ENCODE results near the gene PKHD1.

The PKHD1 gene

GRCh38 chr6:51976374-51976773, 111.0 kb downstream of the PKHD1 start:
- TF ChIP-seq CTCF (conservative IDR thresholded peaks at IDR 0.05; ENCODE audit: low read depth, low read length): no peak
- DNase-seq (ENCODE audit: low read depth): no peak
- H3K4me3 ChIP-seq (ENCODE audit: low read length): no peak overlapping the region

GRCh38 chr6:51972659-51973058, 114.8 kb downstream of the PKHD1 start:
- no peak for TF ChIP-seq CTCF (conservative IDR thresholded peaks at IDR 0.05; ENCODE audit: low read depth, low read length)
- no peak overlapping the region for H3K4me3 ChIP-seq (ENCODE audit: low read length)
- no peak for DNase-seq (ENCODE audit: low read depth)

GRCh38 chr6:51968265-51968664, 119.1 kb downstream of the PKHD1 start:
- H3K4me3 ChIP-seq (ENCODE audit: low read length): no peak overlapping the region
- no peak for TF ChIP-seq CTCF (conservative IDR thresholded peaks at IDR 0.05; ENCODE audit: low read depth, low read length)
- DNase-seq (ENCODE audit: low read depth): no peak

- TF ChIP-seq CTCF (conservative IDR thresholded peaks at IDR 0.05; ENCODE audit: low read depth, low read length): no peak
- no peak overlapping the region for H3K4me3 ChIP-seq (ENCODE audit: low read length)
- no peak for DNase-seq (ENCODE audit: low read depth)
Measured at GRCh38 chr6:51965222-51965801, 122.1 kb downstream of the PKHD1 start.

GRCh38 chr6:51963980-51964379, 123.4 kb downstream of the PKHD1 start:
- TF ChIP-seq CTCF (conservative IDR thresholded peaks at IDR 0.05; ENCODE audit: low read depth, low read length): no peak
- DNase-seq (ENCODE audit: low read depth): peak; percentile 2
- no peak overlapping the region for H3K4me3 ChIP-seq (ENCODE audit: low read length)

GRCh38 chr6:51962354-51962753, 125.1 kb downstream of the PKHD1 start:
- DNase-seq (ENCODE audit: low read depth): no peak
- no peak for TF ChIP-seq CTCF (conservative IDR thresholded peaks at IDR 0.05; ENCODE audit: low read depth, low read length)
- H3K4me3 ChIP-seq (ENCODE audit: low read length): no peak overlapping the region

GRCh38 chr6:51960419-51960818, 127.0 kb downstream of the PKHD1 start:
- no peak for DNase-seq (ENCODE audit: low read depth)
- no peak overlapping the region for H3K4me3 ChIP-seq (ENCODE audit: low read length)
- TF ChIP-seq CTCF (conservative IDR thresholded peaks at IDR 0.05; ENCODE audit: low read depth, low read length): no peak

Measured in retinal pigment epithelial cell (primary cell).